HUES64 (cell line): ENCODE data around the gene SEL1L.
"Not testable (repeated sequence)": the region's sequence is repeated elsewhere in the genome, so short reads cannot be mapped to it uniquely, and the experiment has no call there.

ENCODE experiments used
- H3K27ac ChIP-seq: 2 replicates; pipeline ENCODE4 v1.7.0; 2013; ENCODE audit warnings: low read depth, low read length, inconsistent platforms
- H3K27me3 ChIP-seq: 2 replicates; pipeline ENCODE4 v1.6.1; 2013; ENCODE audit warnings: mild to moderate bottlenecking, low read length; ENCODE audit not compliant: insufficient read depth
- H3K36me3 ChIP-seq: 2 replicates; pipeline ENCODE4 v1.6.1; 2013; ENCODE audit warnings: mild to moderate bottlenecking, low read length; ENCODE audit not compliant: insufficient read depth
- H3K4me1 ChIP-seq: 2 replicates; pipeline ENCODE4 v1.6.1; 2013; ENCODE audit warnings: mild to moderate bottlenecking, low read length, moderate library complexity; ENCODE audit not compliant: insufficient read depth
- H3K4me3 ChIP-seq: 2 replicates; pipeline ENCODE4 v1.5.1; 2013; ENCODE audit warnings: mild to moderate bottlenecking, low read length, moderate library complexity
- H3K9ac ChIP-seq: 2 replicates; pipeline ENCODE4 v1.6.1; 2013; ENCODE audit warnings: mild to moderate bottlenecking, low read depth, low read length
- H3K9me3 ChIP-seq: 2 replicates; pipeline ENCODE4 v1.6.1; 2013; ENCODE audit warnings: low read depth, low read length; ENCODE audit not compliant: insufficient read depth
- WGBS: fragments of 150-250, 120-280 bp; methylation state at CpG from one replicate; pipeline ENCODE4 v1.1.7; 2013; ENCODE audit warnings: missing lambda C conversion rate; 5-methylcytosine and 5-hydroxymethylcytosine counted together

The SEL1L gene

GRCh38 chr14:81525129-81525528 is 8.5 kb downstream of the SEL1L start:
- Histone ChIP-seq H3K4me1 (no peaks in the 10 kb centered on the region), H3K27ac (no peak overlapping the region), H3K9me3 (no peaks in the 10 kb centered on the region), H3K4me3 (no peak overlapping the region), H3K36me3 (peaks cover 43% of the 10 kb centered on the region), H3K9ac (no peak overlapping the region), H3K27me3 (no peaks in the 10 kb centered on the region)
- WGBS, result 100% methylated on average over 1 of the region's 1 CpG

- peaks cover 48% of the 10 kb centered on the region for H3K36me3 ChIP-seq
- H3K27me3 ChIP-seq, result no peaks in the 10 kb centered on the region
- WGBS, result 92% methylated on average over 2 of the region's 2 CpGs
Observed at GRCh38 chr14:81523616-81524015, 10.0 kb downstream of the SEL1L start.

GRCh38 chr14:81523016-81523415 is 10.6 kb downstream of the SEL1L start:
- Histone ChIP-seq H3K27ac (no peak overlapping the region), H3K36me3 (peaks cover 48% of the 10 kb centered on the region), H3K4me3 (no peak overlapping the region), H3K27me3 (no peaks in the 10 kb centered on the region), H3K9ac (no peak overlapping the region), H3K9me3 (no peaks in the 10 kb centered on the region), H3K4me1 (no peaks in the 10 kb centered on the region)
- WGBS, result 87% methylated on average over 4 of the region's 4 CpGs

More at GRCh38 chr14:81523616-81524015, 10.0 kb downstream of the SEL1L start:
- Histone ChIP-seq H3K4me1 (no peaks in the 10 kb centered on the region), H3K9ac (no peak overlapping the region), H3K9me3 (no peaks in the 10 kb centered on the region), H3K4me3 (no peak overlapping the region), H3K27ac (no peak overlapping the region)

- H3K36me3 ChIP-seq, result peaks cover 42% of the 10 kb centered on the region
- H3K27me3 ChIP-seq, result no peaks in the 10 kb centered on the region
- H3K9ac ChIP-seq, result no peak overlapping the region
- H3K9me3 ChIP-seq, result no peaks in the 10 kb centered on the region
- no peak overlapping the region for H3K27ac ChIP-seq
- peaks cover 12% of the 10 kb centered on the region for H3K4me1 ChIP-seq
- 97% methylated on average over 4 of the region's 4 CpGs for WGBS
- no peak overlapping the region for H3K4me3 ChIP-seq
Observed at GRCh38 chr14:81521356-81521755, 12.3 kb downstream of the SEL1L start.

GRCh38 chr14:81519200-81520011 is 14.2 kb downstream of the SEL1L start:
- no peaks in the 10 kb centered on the region for H3K9me3 ChIP-seq
- H3K27me3 ChIP-seq, result no peaks in the 10 kb centered on the region
- H3K4me3 ChIP-seq, result no peak overlapping the region
- H3K36me3 ChIP-seq, result peaks cover 24% of the 10 kb centered on the region
- WGBS, result 91% methylated on average over 3 of the region's 3 CpGs
- H3K4me1 ChIP-seq, result peaks cover 12% of the 10 kb centered on the region
- no peak overlapping the region for H3K9ac ChIP-seq
- no peak overlapping the region for H3K27ac ChIP-seq

GRCh38 chr14:81517798-81518398 is 15.8 kb downstream of the SEL1L start:
- Histone ChIP-seq H3K27ac (peak overlapping the region; percentile 65; the same call in 1 of the 2 replicates), H3K4me1 (peaks cover 12% of the 10 kb centered on the region), H3K27me3 (no peaks in the 10 kb centered on the region), H3K4me3 (no peak overlapping the region), H3K36me3 (peaks cover 19% of the 10 kb centered on the region), H3K9me3 (no peaks in the 10 kb centered on the region), H3K9ac (no peak overlapping the region)
- 94% methylated on average over 6 of the region's 7 CpGs for WGBS

- H3K9ac ChIP-seq, result peak overlapping the region; percentile 32; the same call in 1 of the 2 replicates
- H3K27me3 ChIP-seq, result no peaks in the 10 kb centered on the region
- peak overlapping the region; percentile 84 for H3K27ac ChIP-seq
- 74% methylated on average over 2 of the region's 2 CpGs for WGBS
- peaks cover 16% of the 10 kb centered on the region for H3K36me3 ChIP-seq
- H3K9me3 ChIP-seq, result no peaks in the 10 kb centered on the region
- H3K4me1 ChIP-seq, result peaks cover 12% of the 10 kb centered on the region
- H3K4me3 ChIP-seq, result no peak overlapping the region
Observed at GRCh38 chr14:81516986-81517797, 16.5 kb downstream of the SEL1L start.

GRCh38 chr14:81515927-81516326 is 17.7 kb downstream of the SEL1L start:
- not testable (repeated sequence) for H3K4me3 ChIP-seq, H3K27me3 ChIP-seq, H3K36me3 ChIP-seq, H3K9ac ChIP-seq, H3K27ac ChIP-seq, H3K9me3 ChIP-seq
- H3K4me1 ChIP-seq, result peaks cover 18% of the 10 kb centered on the region
- WGBS, result 94% methylated on average over 8 of the region's 8 CpGs

- H3K9me3 ChIP-seq, H3K4me3 ChIP-seq, H3K27ac ChIP-seq, H3K9ac ChIP-seq, H3K27me3 ChIP-seq, H3K36me3 ChIP-seq: not testable (repeated sequence)
- WGBS, result 95% methylated on average over 6 of the region's 6 CpGs
- peaks cover 19% of the 10 kb centered on the region for H3K4me1 ChIP-seq
Observed at GRCh38 chr14:81512826-81513225, 20.8 kb downstream of the SEL1L start.

- no peaks in the 10 kb centered on the region for H3K27me3 ChIP-seq
- H3K4me1 ChIP-seq, result peaks cover 7% of the 10 kb centered on the region; the same call in 1 of the 2 replicates
- H3K36me3 ChIP-seq, result peaks cover 3% of the 10 kb centered on the region; the same call in 1 of the 2 replicates
- 84% methylated on average over 4 of the region's 6 CpGs for WGBS
- no peaks in the 10 kb centered on the region for H3K9me3 ChIP-seq
- H3K9ac ChIP-seq, result no peak overlapping the region
- no peak overlapping the region for H3K4me3 ChIP-seq
- no peak overlapping the region for H3K27ac ChIP-seq
Observed at GRCh38 chr14:81511111-81511904, 22.3 kb downstream of the SEL1L start.
